ENCODE measurements around the gene WNT7B. TPM values are rescaled to one million over a fixed set of nuclear protein-coding genes. Genes with fewer than 3 reads are reported as not detected.

WNT7B gene
- total RNA-seq, 1 experiment from 2014 or later = 0.57 TPM

GRCh38 chr22:45953178-45953577 lies 23.8 kb downstream of the WNT7B start:
- Mint-ChIP-seq H3K4me1 (ENCODE audit: low read depth, unreplicated experiment) (no peaks in the 10 kb centered on the region), H3K4me3 (ENCODE audit: unreplicated experiment) (no peak overlapping the region), H3K27me3 (ENCODE audit: insufficient read depth, unreplicated experiment) (peaks cover 6% of the 10 kb centered on the region), H3K27ac (ENCODE audit: unreplicated experiment) (no peak overlapping the region), H3K36me3 (ENCODE audit: insufficient read depth, unreplicated experiment) (no peaks in the 10 kb centered on the region), H3K9me3 (ENCODE audit: unreplicated experiment) (no peaks in the 10 kb centered on the region)
- intact Hi-C loops (cut with micrococcal nuclease; ENCODE audit: unreplicated experiment) = no loop called here
- CTCF ChIA-PET = no interaction called here
- Histone ChIP-seq H3K36me3 (ENCODE audit: control insufficient read depth, insufficient read depth, low read length) (no peaks in the 10 kb centered on the region), H3K9me3 (no peaks in the 10 kb centered on the region), H3K4me1 (no peaks in the 10 kb centered on the region; the same call in 1 of the 2 replicates), H3K4me3 (ENCODE audit: low read depth, low read length) (no peak overlapping the region), H3K27me3 (replicated peaks; ENCODE audit: control insufficient read depth, insufficient read depth, low read length) (no peaks in the 10 kb centered on the region)
- no TSS peak for BruUV-seq (replicated peaks)
- POLR2A ChIA-PET = no interaction called here
- DNase-seq = no peak
- TF ChIP-seq, protein P1, sequence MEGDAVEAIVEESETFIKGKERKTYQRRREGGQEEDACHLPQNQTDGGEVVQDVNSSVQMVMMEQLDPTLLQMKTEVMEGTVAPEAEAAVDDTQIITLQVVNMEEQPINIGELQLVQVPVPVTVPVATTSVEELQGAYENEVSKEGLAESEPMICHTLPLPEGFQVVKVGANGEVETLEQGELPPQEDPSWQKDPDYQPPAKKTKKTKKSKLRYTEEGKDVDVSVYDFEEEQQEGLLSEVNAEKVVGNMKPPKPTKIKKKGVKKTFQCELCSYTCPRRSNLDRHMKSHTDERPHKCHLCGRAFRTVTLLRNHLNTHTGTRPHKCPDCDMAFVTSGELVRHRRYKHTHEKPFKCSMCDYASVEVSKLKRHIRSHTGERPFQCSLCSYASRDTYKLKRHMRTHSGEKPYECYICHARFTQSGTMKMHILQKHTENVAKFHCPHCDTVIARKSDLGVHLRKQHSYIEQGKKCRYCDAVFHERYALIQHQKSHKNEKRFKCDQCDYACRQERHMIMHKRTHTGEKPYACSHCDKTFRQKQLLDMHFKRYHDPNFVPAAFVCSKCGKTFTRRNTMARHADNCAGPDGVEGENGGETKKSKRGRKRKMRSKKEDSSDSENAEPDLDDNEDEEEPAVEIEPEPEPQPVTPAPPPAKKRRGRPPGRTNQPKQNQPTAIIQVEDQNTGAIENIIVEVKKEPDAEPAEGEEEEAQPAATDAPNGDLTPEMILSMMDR (IDR thresholded peaks at IDR 0.05; ENCODE audit: insufficient read depth in 1 of 2, low read depth in 1 of 2, low read length in 1 of 2, severe bottlenecking in 1 of 2, unreplicated experiment in 1 of 2) = no peak

- H3K4me3 Mint-ChIP-seq (ENCODE audit: unreplicated experiment) = no peak overlapping the region
- H3K4me1 ChIP-seq = no peaks in the 10 kb centered on the region; the same call in 1 of the 2 replicates
- no TSS peak for BruUV-seq (replicated peaks)
- H3K36me3 Mint-ChIP-seq (ENCODE audit: insufficient read depth, unreplicated experiment) = no peaks in the 10 kb centered on the region
- no peaks in the 10 kb centered on the region for H3K4me1 Mint-ChIP-seq (ENCODE audit: low read depth, unreplicated experiment)
- H3K27me3 ChIP-seq (replicated peaks; ENCODE audit: control insufficient read depth, insufficient read depth, low read length) = no peaks in the 10 kb centered on the region
- no peaks in the 10 kb centered on the region for H3K9me3 ChIP-seq
- intact Hi-C loops (cut with micrococcal nuclease; ENCODE audit: unreplicated experiment) = no loop called here
- H3K27me3 Mint-ChIP-seq (ENCODE audit: insufficient read depth, unreplicated experiment) = peaks cover 6% of the 10 kb centered on the region
- TF ChIP-seq, protein P1 (IDR thresholded peaks at IDR 0.05; ENCODE audit: insufficient read depth in 1 of 2, low read depth in 1 of 2, low read length in 1 of 2, severe bottlenecking in 1 of 2, unreplicated experiment in 1 of 2) = no peak
- H3K4me3 ChIP-seq (ENCODE audit: low read depth, low read length) = no peak overlapping the region
- ChIA-PET CTCF (no interaction called here), POLR2A (no interaction called here)
- no peak overlapping the region for H3K27ac Mint-ChIP-seq (ENCODE audit: unreplicated experiment)
- H3K36me3 ChIP-seq (ENCODE audit: control insufficient read depth, insufficient read depth, low read length) = no peaks in the 10 kb centered on the region
- no peak for DNase-seq
- H3K9me3 Mint-ChIP-seq (ENCODE audit: unreplicated experiment) = no peaks in the 10 kb centered on the region
Observed at GRCh38 chr22:45952553-45952952, 24.4 kb downstream of the WNT7B start.

- intact Hi-C loops (cut with micrococcal nuclease; ENCODE audit: unreplicated experiment) = no loop called here
- H3K4me3 ChIP-seq (ENCODE audit: low read depth, low read length) = no peak overlapping the region
- H3K27ac Mint-ChIP-seq (ENCODE audit: unreplicated experiment) = no peak overlapping the region
- TF ChIP-seq, protein P1 (IDR thresholded peaks at IDR 0.05; ENCODE audit: insufficient read depth in 1 of 2, low read depth in 1 of 2, low read length in 1 of 2, severe bottlenecking in 1 of 2, unreplicated experiment in 1 of 2) = no peak
- CTCF ChIA-PET = no interaction called here
- no peaks in the 10 kb centered on the region for H3K36me3 Mint-ChIP-seq (ENCODE audit: insufficient read depth, unreplicated experiment)
- no peaks in the 10 kb centered on the region for H3K4me1 Mint-ChIP-seq (ENCODE audit: low read depth, unreplicated experiment)
- peaks cover 6% of the 10 kb centered on the region for H3K27me3 Mint-ChIP-seq (ENCODE audit: insufficient read depth, unreplicated experiment)
- H3K27me3 ChIP-seq (replicated peaks; ENCODE audit: control insufficient read depth, insufficient read depth, low read length) = no peaks in the 10 kb centered on the region
- no peaks in the 10 kb centered on the region for H3K9me3 Mint-ChIP-seq (ENCODE audit: unreplicated experiment)
- no peak overlapping the region for H3K4me3 Mint-ChIP-seq (ENCODE audit: unreplicated experiment)
- BruUV-seq (replicated peaks) = no TSS peak
- no peaks in the 10 kb centered on the region for H3K36me3 ChIP-seq (ENCODE audit: control insufficient read depth, insufficient read depth, low read length)
- POLR2A ChIA-PET = no interaction called here
- no peak for DNase-seq
- H3K4me1 ChIP-seq = no peaks in the 10 kb centered on the region; the same call in 1 of the 2 replicates
- no peaks in the 10 kb centered on the region for H3K9me3 ChIP-seq
Observed at GRCh38 chr22:45952151-45952550, 24.8 kb downstream of the WNT7B start.

Data from Caco-2 (cell line).